GM20431 (cell line): ENCODE measurements around the gene SUZ12.
"Not testable (repeated sequence)": the region's sequence is repeated elsewhere in the genome, so short reads cannot be mapped to it uniquely, and the experiment has no call there.

Source experiments
- in situ Hi-C: fragments of 300-500 bp; cut with MseI, MboI; formaldehyde crosslinking; loops from one replicate; pipeline ENCODE4 v1.15.0; 2020; ENCODE audit warnings: low sequenced_read_pairs; ENCODE audit not compliant: unreplicated experiment

The SUZ12 gene

GRCh38 chr17:31942396-31942795 lies 5.6 kb downstream of the SUZ12 start:
- in situ Hi-C loops: not testable (repeated sequence)

- in situ Hi-C loops: not testable (repeated sequence)
These were observed 15.1 kb downstream of the SUZ12 start for GRCh38 chr17:31951953-31952352.

- in situ Hi-C loops: not testable (repeated sequence)
These were observed 27.3 kb downstream of the SUZ12 start for GRCh38 chr17:31964131-31964530.

GRCh38 chr17:31967648-31968047 lies 30.8 kb downstream of the SUZ12 start:
- in situ Hi-C loops: no loop called here

GRCh38 chr17:31970416-31970815 lies 33.6 kb downstream of the SUZ12 start:
- in situ Hi-C loops: not testable (repeated sequence)

- in situ Hi-C loops: not testable (repeated sequence)
These were observed 37.7 kb downstream of the SUZ12 start for GRCh38 chr17:31974269-31975071.

- in situ Hi-C loops: not testable (repeated sequence)
These were observed 38.6 kb downstream of the SUZ12 start for GRCh38 chr17:31975391-31975790.

- in situ Hi-C loops: not testable (repeated sequence)
These were observed 55.0 kb downstream of the SUZ12 start for GRCh38 chr17:31991821-31992220.

GRCh38 chr17:31997005-31997404 lies 60.2 kb downstream of the SUZ12 start:
- in situ Hi-C loops: no loop called here

GRCh38 chr17:32006957-32007462 lies 70.2 kb downstream of the SUZ12 start, which contains the start of gene LRRC37B:
Gene LRRC37B (plus strand): TSS chr17:32007383. CDS start chr17:32021393, 14,010 bp downstream.
- in situ Hi-C loops: loop anchor here (25.0 kb wide), 1 partner anchor 130 kb away; the partner anchor contains the start of gene RHOT1

- in situ Hi-C loops: loop anchor here (25.0 kb wide), 1 partner anchor 130 kb away; the partner anchor contains the start of gene RHOT1
These were observed 70.9 kb downstream of the SUZ12 start for GRCh38 chr17:32007463-32008298.

GRCh38 chr17:32009262-32009542 lies 72.4 kb downstream of the SUZ12 start:
- in situ Hi-C loops: loop anchor here (25.0 kb wide), 1 partner anchor 128 kb away; the partner anchor contains the start of gene RHOT1

GRCh38 chr17:32010114-32010513 lies 73.3 kb downstream of the SUZ12 start:
- in situ Hi-C loops: loop anchor here (25.0 kb wide), 1 partner anchor 127 kb away; the partner anchor contains the start of gene RHOT1

- in situ Hi-C loops: loop anchor here (25.0 kb wide), 1 partner anchor 122 kb away; the partner anchor contains the start of gene RHOT1
These were observed 78.6 kb downstream of the SUZ12 start for GRCh38 chr17:32015245-32016013.

- in situ Hi-C loops: loop anchor here (25.0 kb wide), 1 partner anchor 121 kb away; the partner anchor contains the start of gene RHOT1
These were observed 79.4 kb downstream of the SUZ12 start for GRCh38 chr17:32016231-32016630.

- in situ Hi-C loops: loop anchor here (25.0 kb wide), 1 partner anchor 118 kb away; the partner anchor contains the start of gene RHOT1
These were observed 82.4 kb downstream of the SUZ12 start for GRCh38 chr17:32019228-32019627.

- in situ Hi-C loops: loop anchor here (25.0 kb wide), 1 partner anchor 116 kb away; the partner anchor contains the start of gene RHOT1
These were observed 84.3 kb downstream of the SUZ12 start for GRCh38 chr17:32020943-32021614.

GRCh38 chr17:32021615-32021955 lies 84.8 kb downstream of the SUZ12 start:
- in situ Hi-C loops: loop anchor here (25.0 kb wide), 1 partner anchor 116 kb away; the partner anchor contains the start of gene RHOT1

- in situ Hi-C loops: loop anchor here (25.0 kb wide), 1 partner anchor 115 kb away; the partner anchor contains the start of gene RHOT1
These were observed 85.7 kb downstream of the SUZ12 start for GRCh38 chr17:32022554-32022953.
